ENCODE results near the gene RALGPS1.

- TF ChIP-seq, protein P1, sequence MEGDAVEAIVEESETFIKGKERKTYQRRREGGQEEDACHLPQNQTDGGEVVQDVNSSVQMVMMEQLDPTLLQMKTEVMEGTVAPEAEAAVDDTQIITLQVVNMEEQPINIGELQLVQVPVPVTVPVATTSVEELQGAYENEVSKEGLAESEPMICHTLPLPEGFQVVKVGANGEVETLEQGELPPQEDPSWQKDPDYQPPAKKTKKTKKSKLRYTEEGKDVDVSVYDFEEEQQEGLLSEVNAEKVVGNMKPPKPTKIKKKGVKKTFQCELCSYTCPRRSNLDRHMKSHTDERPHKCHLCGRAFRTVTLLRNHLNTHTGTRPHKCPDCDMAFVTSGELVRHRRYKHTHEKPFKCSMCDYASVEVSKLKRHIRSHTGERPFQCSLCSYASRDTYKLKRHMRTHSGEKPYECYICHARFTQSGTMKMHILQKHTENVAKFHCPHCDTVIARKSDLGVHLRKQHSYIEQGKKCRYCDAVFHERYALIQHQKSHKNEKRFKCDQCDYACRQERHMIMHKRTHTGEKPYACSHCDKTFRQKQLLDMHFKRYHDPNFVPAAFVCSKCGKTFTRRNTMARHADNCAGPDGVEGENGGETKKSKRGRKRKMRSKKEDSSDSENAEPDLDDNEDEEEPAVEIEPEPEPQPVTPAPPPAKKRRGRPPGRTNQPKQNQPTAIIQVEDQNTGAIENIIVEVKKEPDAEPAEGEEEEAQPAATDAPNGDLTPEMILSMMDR (IDR thresholded peaks at IDR 0.05): no peak
- TF ChIP-seq POLR2A (IDR thresholded peaks at IDR 0.05) (no peak), EP300 (IDR thresholded peaks at IDR 0.05) (no peak)
These were observed 254.4 kb downstream of the RALGPS1 start for GRCh38 chr9:127168756-127169574.
